Cardiac ventricle fibroblast (primary cell): ENCODE data around the gene TMOD3. TPM values are rescaled to one million over a fixed set of nuclear protein-coding genes. Genes with fewer than 3 reads are reported as not detected.

Experiments used
- total RNA-seq: library from RNA; depleted of rRNA; stranded (reverse); fragments of >200 nt; gene quantifications from 2 replicates; pipeline ENCODE4 v1.2.3, GENCODE V29; 2015

The TMOD3 gene
- 22.7 and 26.7 TPM in 2 replicates for total RNA-seq

DNA sequence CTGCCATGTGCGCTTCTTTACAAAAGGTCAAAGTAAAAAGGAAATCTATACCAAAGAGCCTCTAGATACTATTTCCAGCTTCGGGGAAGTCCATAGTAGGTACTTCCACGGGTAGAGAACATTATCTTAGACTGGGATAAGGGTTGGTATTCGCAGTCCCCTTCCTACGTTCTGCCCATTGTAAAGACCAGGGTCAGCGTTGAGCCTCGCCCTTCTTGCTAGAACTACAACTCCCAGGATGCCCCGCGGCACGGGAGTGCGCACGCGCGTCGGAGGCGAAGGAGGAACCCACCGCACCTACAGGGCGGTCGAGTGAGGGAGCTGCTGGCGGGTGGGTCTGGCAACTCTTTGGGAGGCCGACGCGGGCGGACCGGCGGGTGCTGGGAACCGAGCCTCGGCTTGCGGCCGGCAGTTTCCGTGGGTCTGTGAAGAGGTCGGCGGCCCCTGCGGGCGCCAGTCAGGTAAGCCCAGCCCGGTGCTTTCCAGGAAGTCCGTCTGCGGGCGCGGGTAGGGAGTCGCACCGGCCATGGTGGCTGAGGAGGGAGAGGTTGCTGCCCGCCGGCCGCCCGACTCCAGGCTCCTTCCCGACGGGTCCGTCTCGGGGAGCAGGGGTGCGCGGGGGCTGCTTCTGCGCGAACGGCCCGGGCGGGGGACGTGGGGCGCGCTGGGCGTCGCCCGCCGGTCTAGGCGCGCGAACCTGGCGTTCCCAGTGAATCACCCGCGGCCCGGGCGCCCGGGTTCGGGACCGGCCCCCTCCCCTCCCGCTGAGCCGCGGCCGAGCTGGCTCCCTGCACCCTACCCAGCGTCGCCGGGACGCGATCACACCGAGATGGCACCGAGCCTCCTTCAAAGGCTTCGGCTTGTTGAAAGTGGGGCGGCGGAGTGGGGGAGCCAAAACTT lies at the start of gene TMOD3:
TSS of gene TMOD3 (plus strand) at position 278 of the 900 bp plus-strand sequence. CDS start 33,232 bp downstream, outside the sequence.

Other genes starting within 250 kb of the TMOD3 start
- 18.4 and 21.9 TPM in 2 replicates for gene DMXL2, start 206.9 kb upstream of the TMOD3 start, total RNA-seq
- 0.05 TPM in 1 of 2 replicates, not detected in the other for gene SCG3, start 148.2 kb upstream of the TMOD3 start, total RNA-seq
- 10.2 and 10.9 TPM in 2 replicates for gene LYSMD2, start 92.0 kb upstream of the TMOD3 start, total RNA-seq
- 6.4 and 6.6 TPM in 2 replicates for gene TMOD2, start 78.1 kb upstream of the TMOD3 start, total RNA-seq
- gene LEO1, start 142.1 kb downstream of the TMOD3 start, total RNA-seq: 19.5 and 25.1 TPM in 2 replicates
- gene MAPK6, start 189.6 kb downstream of the TMOD3 start, total RNA-seq: 25.6 and 28.0 TPM in 2 replicates